Fibroblast of mammary gland (primary cell): Measurements from ENCODE around the gene TFF2.

Source experiments
- DNase-seq: peaks from one replicate; pipeline ENCODE4 v3.0.0-alpha.2; 2010; ENCODE audit warnings: low read depth
- H3K4me3 ChIP-seq: 2 replicates; pipeline ENCODE4 v1.5.1; 2011; ENCODE audit warnings: low read depth, mild to moderate bottlenecking, low read length, moderate library complexity; ENCODE audit not compliant: control insufficient read depth
- TF ChIP-seq, protein P1 (sequence below): conservative IDR thresholded peaks from 2 replicates; pipeline ENCODE4 v1.5.1; 2011; ENCODE audit warnings: low read depth, low read length, inconsistent platforms; ENCODE audit not compliant: control insufficient read depth, insufficient read depth

Gene TFF2

DNA sequence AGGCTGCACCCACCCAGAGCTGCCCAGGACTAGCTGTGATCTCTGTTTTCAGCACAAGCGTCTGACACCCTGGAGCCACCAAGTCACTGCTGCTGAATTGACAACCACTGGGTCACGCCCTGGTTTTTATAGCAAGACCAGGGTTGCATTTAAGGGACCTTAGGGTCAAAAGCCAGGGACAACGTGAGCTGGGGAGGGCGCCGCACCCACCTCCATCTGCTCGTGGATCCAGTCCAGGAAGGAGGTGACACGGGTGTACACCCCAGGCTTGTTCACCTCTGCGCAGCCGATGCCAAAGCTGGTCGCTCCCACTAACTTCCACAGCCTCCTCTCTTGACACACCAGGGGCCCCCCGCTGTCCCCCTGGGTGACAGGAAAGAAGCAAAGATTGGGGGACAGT is 24.7 kb upstream of the TFF2 start:
- TF ChIP-seq, protein P1, sequence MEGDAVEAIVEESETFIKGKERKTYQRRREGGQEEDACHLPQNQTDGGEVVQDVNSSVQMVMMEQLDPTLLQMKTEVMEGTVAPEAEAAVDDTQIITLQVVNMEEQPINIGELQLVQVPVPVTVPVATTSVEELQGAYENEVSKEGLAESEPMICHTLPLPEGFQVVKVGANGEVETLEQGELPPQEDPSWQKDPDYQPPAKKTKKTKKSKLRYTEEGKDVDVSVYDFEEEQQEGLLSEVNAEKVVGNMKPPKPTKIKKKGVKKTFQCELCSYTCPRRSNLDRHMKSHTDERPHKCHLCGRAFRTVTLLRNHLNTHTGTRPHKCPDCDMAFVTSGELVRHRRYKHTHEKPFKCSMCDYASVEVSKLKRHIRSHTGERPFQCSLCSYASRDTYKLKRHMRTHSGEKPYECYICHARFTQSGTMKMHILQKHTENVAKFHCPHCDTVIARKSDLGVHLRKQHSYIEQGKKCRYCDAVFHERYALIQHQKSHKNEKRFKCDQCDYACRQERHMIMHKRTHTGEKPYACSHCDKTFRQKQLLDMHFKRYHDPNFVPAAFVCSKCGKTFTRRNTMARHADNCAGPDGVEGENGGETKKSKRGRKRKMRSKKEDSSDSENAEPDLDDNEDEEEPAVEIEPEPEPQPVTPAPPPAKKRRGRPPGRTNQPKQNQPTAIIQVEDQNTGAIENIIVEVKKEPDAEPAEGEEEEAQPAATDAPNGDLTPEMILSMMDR = no peak
- H3K4me3 ChIP-seq = no peak overlapping the region
- DNase-seq = no peak

DNA sequence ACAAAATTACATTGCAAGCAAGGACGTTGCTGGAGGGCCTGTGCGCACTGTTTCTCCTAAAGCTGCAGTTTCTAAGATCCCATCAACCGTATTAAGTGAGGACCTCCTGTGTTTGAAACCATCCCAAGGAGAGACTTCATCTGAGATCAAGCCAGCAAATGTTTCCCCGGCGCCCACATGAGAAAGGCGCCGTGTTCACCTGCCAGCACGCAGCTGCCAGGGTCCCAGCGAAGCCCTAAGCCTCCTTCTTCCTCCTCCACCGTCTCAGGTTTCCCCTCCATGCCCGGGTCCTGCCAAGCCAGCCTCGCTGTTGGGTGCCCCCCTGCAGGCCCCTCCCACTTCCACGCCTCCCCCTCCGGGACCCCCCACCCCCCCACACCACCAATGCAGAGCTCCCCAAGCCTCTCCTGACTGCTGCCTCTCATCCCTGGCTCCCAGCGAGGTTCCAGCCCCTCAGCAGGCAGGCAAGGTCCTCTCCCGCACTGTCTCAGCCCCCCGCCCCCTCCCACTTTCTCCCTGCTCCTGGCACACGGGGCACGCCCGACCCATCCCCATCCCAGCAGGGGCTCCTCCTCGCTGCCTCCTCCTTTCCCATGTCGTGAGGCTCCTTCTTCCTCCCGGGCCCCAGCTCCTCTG is 24.2 kb upstream of the TFF2 start:
- no peak for DNase-seq
- TF ChIP-seq, protein P1 = no peak
- no peak overlapping the region for H3K4me3 ChIP-seq

DNA sequence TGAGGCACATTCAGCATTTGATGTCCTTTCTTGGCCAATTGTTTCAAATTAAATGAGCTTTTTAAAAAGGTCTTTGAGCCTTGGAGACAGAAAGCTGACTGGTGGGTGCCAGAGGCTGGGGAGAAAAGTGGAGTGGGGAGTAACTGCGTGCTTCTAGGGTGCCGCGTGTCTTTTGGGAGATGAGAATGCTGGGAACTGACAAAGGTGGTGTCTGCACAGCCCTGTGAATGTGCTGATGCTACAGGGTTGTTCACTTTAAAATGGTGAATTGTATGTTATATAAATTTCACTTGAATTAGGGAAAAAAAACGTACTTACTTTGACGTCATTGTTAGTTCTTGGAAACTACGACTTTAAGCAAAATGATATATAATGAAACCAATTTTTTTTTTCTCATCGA is 23.7 kb upstream of the TFF2 start:
- no peak overlapping the region for H3K4me3 ChIP-seq
- TF ChIP-seq, protein P1 = no peak
- DNase-seq = no peak

DNA sequence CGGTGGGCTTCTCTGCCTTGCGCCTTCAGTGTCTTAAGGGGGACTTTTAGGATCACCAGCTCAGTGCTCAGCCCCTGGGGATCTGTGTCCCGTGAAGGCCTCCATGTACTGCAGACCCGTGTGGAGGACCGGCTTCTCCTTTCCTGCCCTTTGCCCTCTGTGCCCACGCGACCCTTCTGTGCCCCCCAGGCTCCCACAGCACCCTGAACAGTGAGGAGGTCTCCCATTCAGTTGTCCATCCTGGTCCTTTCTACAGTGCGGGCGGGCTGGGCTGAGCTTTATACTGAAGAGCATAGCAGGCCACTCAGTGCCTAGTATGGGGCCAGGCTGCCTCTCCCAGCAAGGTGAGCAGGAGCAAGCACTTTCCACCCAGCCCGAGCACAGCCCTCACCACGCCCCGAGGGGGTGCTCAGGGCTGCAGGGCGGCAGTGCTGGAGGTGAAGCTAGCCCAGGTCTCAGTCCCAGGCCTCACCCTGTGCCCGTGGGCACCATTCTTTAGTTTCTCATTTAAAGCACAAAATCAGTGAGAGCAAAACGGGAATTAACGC is 23.2 kb upstream of the TFF2 start:
- DNase-seq = no peak
- TF ChIP-seq, protein P1 = no peak

DNA sequence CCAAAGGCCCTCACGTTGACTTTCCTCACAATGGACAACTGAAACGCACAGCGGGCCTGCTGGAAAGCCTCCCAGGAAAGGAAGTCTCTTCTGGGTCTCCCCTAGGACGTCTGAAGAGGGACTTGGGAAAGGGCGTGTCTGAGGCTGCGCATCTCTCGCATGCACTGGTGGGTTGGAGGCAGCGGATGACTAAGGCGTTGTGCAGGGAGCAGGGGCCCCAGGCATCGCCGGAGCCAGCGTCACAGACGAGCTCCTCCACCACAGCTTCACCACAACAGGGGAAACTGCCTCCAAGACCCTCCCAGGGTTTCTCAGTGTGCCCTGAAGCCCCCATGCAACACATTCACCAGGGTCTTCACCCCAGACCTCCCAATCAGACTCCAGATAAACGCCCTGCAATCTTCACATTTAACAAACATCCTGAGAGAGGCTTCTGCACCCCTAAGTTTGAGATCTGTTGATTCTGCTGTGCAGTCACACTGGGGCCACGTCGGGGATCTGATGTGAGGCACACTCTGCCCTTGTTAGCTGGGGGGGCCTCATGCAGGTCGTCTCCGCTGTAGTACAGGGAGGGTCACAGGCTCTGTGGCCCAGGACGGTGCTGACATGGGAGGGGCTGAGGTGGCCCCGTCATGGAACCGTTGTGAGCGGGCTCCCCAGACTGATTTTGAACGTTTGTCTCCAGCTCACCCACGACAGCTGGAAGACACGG is 22.6 kb upstream of the TFF2 start:
- TF ChIP-seq, protein P1 = no peak
- no peak overlapping the region for H3K4me3 ChIP-seq
- DNase-seq = no peak

More for the DNA sequence above, 23.2 kb upstream of the TFF2 start:
- H3K4me3 ChIP-seq = no peak overlapping the region

DNA sequence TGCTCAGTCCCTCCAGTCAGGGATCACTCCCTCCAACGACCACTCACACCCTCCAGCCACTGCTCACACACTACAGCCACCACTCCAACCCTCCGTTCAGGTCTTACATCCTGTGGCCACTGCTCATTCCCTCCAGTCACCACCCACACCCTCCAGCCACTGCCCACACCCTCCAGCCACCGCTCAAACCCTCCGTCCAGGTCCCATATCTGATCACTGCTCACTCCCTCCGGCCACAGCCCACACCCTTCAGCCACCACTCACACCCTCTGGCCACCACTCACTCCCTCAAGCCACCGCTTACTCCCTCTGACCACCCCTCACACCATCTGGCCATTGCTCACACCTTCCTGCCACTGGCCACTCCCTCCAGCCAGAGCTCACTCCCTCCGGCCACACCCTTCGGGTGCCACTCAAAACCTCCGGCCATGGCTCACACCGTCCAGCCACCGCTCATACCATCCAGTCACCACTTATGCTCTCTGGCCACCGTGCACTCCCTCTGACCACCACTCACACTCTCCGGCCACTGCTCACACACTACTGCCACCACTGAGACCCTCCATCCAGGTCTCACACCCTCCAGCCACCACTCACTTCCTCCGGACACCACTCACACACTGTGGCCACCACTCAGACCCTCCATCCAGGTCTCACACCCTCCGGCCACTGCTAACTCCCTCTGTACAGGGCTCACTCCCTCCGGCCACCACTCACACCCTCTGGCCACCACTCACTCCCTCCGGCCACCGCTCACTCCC is 20.3 kb upstream of the TFF2 start:
- TF ChIP-seq, protein P1 = no peak
- DNase-seq = no peak
- no peak overlapping the region for H3K4me3 ChIP-seq
